SK-N-SH (cell line): ENCODE data around the gene RSRC1.

ENCODE experiments used
- ELF1 ChIP-seq: IDR thresholded peaks from 2 replicates; pipeline ENCODE4 v1.4.0; 2012
- GABPA ChIP-seq: IDR thresholded peaks from 2 replicates; pipeline ENCODE4 v1.4.0; 2012; ENCODE audit warnings: low read depth, mild to moderate bottlenecking
- NFIC ChIP-seq: IDR thresholded peaks from 2 replicates; pipeline ENCODE4 v1.4.0; 2012; ENCODE audit warnings: borderline replicate concordance
- POLR2AphosphoS5 ChIP-seq: IDR thresholded peaks from 2 replicates; pipeline ENCODE4 v1.6.1; 2012; ENCODE audit warnings: low read depth, low read length
- SIN3A ChIP-seq: IDR thresholded peaks from 2 replicates; pipeline ENCODE4 v1.6.1; 2012; ENCODE audit warnings: low read depth, mild to moderate bottlenecking, low read length, moderate library complexity, borderline replicate concordance
- SMC3 ChIP-seq: IDR thresholded peaks from 2 replicates; pipeline ENCODE4 v1.6.1; 2012; ENCODE audit warnings: low read depth, low read length, improper control_type of control experiment
- TAF1 ChIP-seq: IDR thresholded peaks from 2 replicates; pipeline ENCODE4 v1.6.1; 2012; ENCODE audit warnings: low read depth, mild to moderate bottlenecking, low read length, moderate library complexity, borderline replicate concordance
- YY1 ChIP-seq: IDR thresholded peaks from 2 replicates; pipeline ENCODE4 v1.4.0; 2012; ENCODE audit warnings: low read depth, mild to moderate bottlenecking
- TF ChIP-seq, protein P1 (sequence below): fragments of 200-600 bp; sonication (generic); IDR thresholded peaks from 2 replicates; pipeline ENCODE4 v1.6.1; 2017; ENCODE audit warnings: antibody characterized with exemption, mild to moderate bottlenecking, moderate library complexity
- TF ChIP-seq, protein P2 (sequence below): IDR thresholded peaks from 2 replicates; pipeline ENCODE4; 2012

DNA sequence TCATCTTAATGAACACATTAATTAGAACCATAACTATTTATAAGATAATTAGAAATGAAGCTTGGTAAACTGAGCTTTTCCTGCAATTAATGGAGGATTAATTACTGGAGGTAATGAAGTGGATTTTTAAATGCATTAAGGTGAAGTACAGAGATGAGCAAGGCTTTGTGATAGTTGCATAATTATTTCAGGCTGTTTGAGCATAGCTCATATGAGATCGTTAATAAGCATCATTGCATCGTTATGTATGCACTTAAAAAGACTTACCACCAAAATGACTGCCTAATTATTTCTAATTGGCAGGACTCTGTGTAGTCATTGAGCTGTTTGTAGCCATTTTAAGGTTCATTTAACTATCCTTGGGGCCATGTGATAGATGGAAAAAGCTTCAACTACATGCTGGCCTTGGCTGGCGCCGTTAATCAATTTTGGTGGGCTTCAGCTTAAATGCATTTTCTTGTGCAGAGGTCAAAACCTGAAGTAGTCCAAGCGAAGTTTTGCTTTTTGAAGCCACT is 55.3 kb downstream of the RSRC1 start:
- TF ChIP-seq, protein P1, sequence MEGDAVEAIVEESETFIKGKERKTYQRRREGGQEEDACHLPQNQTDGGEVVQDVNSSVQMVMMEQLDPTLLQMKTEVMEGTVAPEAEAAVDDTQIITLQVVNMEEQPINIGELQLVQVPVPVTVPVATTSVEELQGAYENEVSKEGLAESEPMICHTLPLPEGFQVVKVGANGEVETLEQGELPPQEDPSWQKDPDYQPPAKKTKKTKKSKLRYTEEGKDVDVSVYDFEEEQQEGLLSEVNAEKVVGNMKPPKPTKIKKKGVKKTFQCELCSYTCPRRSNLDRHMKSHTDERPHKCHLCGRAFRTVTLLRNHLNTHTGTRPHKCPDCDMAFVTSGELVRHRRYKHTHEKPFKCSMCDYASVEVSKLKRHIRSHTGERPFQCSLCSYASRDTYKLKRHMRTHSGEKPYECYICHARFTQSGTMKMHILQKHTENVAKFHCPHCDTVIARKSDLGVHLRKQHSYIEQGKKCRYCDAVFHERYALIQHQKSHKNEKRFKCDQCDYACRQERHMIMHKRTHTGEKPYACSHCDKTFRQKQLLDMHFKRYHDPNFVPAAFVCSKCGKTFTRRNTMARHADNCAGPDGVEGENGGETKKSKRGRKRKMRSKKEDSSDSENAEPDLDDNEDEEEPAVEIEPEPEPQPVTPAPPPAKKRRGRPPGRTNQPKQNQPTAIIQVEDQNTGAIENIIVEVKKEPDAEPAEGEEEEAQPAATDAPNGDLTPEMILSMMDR = no peak
- TF ChIP-seq NFIC (no peak), YY1 (no peak), TAF1 (no peak), SMC3 (no peak), ELF1 (no peak), POLR2AphosphoS5 (no peak), GABPA (no peak), SIN3A (no peak)
- TF ChIP-seq, protein P2, sequence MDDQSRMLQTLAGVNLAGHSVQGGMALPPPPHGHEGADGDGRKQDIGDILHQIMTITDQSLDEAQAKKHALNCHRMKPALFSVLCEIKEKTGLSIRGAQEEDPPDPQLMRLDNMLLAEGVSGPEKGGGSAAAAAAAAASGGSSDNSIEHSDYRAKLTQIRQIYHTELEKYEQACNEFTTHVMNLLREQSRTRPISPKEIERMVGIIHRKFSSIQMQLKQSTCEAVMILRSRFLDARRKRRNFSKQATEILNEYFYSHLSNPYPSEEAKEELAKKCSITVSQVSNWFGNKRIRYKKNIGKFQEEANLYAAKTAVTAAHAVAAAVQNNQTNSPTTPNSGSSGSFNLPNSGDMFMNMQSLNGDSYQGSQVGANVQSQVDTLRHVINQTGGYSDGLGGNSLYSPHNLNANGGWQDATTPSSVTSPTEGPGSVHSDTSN = no peak
